Stimulated activated CD4-positive, alpha-beta T cell treated with anti-CD3 and anti-CD28 coated beads, Interleukin-1b, Interleukin-23, amount 100 ng/mL, for 24 hours (primary cell): ENCODE measurements around the gene SNAPC1.
"Not testable (repeated sequence)": the region's sequence is repeated elsewhere in the genome, so short reads cannot be mapped to it uniquely, and the experiment has no call there.

ENCODE experiments used
- DNase-seq, 4 experiments: peaks; one replicate each; pipeline ENCODE4 v3.0.0-alpha.2; 2020; ENCODE audit warnings: low read depth in 4 of 4, low spot score in 1 of 4

The SNAPC1 gene, protein sequence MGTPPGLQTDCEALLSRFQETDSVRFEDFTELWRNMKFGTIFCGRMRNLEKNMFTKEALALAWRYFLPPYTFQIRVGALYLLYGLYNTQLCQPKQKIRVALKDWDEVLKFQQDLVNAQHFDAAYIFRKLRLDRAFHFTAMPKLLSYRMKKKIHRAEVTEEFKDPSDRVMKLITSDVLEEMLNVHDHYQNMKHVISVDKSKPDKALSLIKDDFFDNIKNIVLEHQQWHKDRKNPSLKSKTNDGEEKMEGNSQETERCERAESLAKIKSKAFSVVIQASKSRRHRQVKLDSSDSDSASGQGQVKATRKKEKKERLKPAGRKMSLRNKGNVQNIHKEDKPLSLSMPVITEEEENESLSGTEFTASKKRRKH

DNA sequence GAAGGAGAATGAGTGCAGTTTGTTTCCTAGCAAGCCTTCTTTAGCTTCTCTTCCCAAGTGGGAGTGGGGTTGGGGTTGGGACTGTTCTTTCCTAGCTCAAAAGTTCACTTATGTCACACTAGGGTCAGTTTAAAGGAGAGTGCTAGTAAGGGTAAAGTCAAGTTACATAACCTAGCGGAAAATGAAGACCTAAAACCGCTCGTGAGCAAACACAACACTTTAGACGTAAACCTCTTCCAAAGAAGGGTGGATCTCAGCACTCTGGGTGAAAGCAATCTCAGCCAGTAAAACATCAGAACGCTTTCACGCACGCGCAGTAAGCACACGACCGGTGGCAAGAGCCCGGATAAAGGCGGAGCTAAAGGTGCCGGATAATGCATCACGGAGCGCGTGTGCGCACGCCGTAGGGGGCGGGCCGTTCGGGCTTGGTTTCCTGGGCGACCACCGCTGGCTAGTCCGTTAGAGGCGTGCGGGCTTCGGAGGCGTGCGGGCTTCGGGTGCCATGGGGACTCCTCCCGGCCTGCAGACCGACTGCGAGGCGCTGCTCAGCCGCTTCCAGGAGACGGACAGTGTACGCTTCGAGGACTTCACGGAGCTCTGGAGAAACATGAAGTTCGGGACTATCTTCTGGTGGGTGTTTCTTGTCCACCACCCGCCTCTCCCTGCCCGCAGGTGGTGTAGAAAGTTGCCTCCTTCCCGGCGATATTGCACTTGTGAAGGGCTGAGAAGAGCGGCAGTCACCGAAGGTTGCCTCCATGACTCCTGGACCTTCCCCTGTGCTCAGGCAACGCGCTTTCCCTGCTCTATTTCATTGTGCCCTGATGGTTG lies at the start of gene SNAPC1:
TSS of gene SNAPC1 (plus strand) at position 462 of the 828 bp plus-strand sequence. CDS start at position 503, 41 bp downstream.
- DNase-seq, result peak; percentile 94 to 97 (median 96)

DNA sequence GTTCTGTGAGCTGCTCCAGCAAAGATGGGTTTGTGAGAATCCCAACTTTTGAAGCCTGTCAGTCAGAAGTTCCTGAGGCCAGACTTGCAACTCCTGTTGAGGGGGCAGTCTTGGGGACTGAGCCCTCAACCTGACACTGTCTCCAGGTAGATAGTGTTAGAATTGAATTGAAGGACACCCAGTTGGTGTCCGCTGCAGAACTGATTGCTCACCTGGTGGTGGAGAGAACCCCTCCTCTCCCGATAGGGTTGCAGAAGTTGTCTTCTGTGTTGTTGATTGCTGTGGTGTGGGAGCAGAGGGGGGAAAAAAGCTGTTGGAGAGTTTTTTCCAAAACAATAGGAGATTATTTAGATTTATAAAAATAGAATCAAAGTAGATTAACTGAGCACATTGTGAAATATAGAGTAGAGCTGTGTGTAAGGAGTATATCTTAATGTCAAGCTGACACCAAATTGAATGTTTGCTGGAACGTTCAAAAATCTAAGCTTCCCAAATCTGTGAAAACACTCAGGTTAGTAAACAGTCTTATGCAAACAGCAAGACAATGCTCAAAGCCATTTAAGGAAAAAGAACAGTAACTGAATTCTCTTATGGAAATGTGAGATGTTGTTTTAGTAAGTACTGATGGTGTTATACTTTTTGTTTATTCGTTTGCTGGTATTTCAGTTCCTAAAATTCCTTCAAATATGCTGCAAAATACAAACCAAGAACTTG lies 48.3 kb upstream of the SNAPC1 start:
- DNase-seq, result no peak

- DNase-seq, result no peak
Observed at GRCh38 chr14:61716956-61717355, 45.3 kb upstream of the SNAPC1 start.

GRCh38 chr14:61718039-61718438 lies 44.2 kb upstream of the SNAPC1 start:
- no peak for DNase-seq

DNA sequence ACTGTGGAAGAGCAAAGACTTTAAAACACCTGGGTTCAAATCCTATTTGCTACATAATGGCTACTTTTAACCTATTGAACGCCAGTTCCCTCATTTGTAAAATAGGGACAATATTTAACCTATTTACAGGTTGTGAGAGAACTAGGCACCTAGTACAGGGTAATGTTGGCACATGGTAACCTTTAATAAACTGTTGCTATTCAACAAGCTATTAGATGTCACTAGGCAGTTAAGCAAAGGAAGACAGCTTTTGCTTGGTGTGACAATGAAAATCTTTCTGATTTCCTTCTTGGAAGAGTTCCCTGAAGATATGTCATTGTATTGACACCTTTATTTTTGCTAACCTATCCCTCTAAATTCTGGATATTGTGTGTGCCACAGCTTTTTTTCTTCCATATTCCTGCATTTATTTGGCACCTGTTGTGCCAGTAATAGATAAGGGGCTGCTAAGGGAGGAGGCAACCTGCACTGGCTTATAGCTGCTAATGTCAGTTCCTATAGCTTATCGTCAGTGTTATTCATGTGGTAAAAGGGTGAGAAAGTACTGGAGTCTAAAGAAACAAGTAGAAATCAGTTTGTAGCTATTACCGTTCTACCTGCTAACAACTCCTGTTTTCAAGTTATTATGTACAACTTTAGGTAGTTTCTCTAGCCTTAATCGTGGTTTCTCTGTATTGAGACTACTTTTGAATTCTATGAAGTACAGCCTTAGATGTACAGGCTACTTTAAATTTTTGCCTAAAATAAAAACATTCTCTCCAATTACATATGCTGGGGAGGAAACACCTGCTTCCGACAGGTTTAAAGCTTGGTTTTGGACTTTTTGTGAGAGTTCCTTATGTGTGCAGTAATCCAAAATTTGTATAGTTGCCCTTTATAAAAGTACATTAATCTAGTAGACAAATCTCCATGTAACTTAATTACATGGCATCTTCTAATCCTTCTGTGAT lies 42.6 kb upstream of the SNAPC1 start:
- DNase-seq, result no peak

- DNase-seq, result no peak
Observed at GRCh38 chr14:61720294-61720661, 41.9 kb upstream of the SNAPC1 start.

- no peak for DNase-seq
Observed at GRCh38 chr14:61720741-61721140, 41.5 kb upstream of the SNAPC1 start.

DNA sequence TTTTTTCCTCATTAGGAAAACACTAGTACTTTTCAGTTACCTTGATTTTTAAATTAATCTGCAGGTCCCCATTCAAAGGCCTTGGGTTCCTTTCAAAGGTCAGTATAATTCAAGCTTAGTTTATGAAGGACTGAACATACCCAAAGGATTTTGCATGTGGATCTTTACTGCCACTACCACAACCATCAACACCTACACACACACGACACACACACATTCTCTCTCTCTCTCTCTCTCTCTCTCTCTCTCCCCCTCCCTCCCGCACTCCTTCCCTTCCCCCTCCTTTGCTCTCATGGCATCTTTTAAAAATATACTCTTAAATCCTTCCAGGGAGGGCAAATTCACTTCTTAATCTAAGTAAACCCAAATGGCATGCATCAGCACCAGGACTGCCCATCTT lies 38.1 kb upstream of the SNAPC1 start:
- DNase-seq, result no peak

GRCh38 chr14:61726778-61727658 lies 35.2 kb upstream of the SNAPC1 start:
- no peak for DNase-seq

- DNase-seq, result no peak
Observed at GRCh38 chr14:61730756-61731373, 31.4 kb upstream of the SNAPC1 start.

DNA sequence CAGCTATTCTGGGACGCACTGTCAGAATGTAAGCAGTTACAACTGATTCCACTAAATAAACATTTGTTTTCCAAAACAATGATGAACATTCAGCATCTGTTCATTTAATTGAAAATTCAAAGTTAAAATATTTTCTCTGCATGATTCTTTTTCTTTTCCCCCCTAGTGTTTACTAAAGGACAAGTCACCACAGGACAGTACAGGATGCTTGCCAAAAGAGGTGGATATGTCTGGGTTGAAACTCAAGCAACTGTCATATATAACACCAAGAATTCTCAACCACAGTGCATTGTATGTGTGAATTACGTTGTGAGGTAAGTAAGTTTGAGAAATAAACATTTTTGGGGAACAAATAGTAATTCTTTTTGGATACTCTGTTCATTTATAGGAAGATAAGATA lies 28.2 kb upstream of the SNAPC1 start:
- DNase-seq, result no peak

- no peak for DNase-seq
Observed at GRCh38 chr14:61736751-61737150, 25.5 kb upstream of the SNAPC1 start.

- DNase-seq, result no peak
Observed at GRCh38 chr14:61737915-61738314, 24.3 kb upstream of the SNAPC1 start.

DNA sequence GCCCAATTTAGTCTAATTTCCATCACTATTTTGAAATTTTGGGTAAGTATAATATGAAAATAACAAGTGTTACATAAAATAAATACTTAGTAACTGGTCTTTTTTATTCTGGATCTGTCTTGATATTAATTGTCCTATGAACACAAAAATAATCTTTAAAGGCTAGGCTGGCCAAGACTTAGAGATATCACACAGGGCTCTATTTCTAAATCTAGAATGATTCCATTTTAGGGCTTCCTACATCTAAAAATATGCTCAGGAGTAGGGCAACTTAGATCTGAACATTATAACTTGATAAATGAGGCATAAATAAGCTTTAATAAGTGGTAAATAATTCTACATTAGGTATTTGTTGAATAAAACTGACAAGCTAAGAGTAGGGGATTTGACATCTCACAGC lies 23.1 kb upstream of the SNAPC1 start:
- DNase-seq, result no peak

GRCh38 chr14:61742371-61742770 lies 19.8 kb upstream of the SNAPC1 start:
- no peak for DNase-seq

DNA sequence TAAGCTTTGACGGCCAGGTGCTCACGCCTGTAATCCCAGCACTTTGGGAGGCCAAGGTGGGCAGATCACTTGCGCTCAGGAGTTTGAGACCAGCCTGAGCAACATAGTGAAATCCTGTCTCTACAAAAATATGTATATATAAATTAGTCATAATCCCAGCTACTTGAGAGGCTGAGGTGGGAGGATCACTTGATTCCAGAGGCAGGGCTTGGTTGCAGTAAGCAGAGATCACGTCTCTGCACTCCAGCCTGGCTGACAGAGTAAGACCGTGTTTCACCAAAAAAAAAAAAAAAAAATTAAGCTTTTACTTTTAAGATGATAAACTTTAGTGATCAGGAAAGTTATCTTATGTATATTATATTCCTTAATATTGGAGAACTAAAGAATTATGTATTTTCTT lies 18.0 kb upstream of the SNAPC1 start:
- DNase-seq, result no peak

DNA sequence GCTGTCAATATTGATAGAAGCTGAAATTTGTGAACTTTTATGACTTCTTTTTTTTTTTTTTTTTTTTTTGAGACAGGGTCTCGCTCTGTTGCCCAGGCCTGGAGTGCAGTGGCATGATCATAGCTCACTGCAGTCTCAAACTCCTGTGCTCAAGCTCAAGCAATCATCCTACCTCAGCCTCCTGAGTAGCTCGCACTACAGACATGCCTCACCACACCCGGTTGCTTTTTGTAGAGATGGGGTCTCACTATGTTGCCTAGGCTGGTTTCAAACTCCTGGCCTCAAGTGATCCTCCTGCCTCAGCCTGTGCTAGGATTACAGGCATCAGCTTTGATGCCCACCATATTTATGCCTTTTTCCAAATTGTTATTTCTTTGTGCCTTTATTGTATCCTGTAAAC lies 15.9 kb upstream of the SNAPC1 start:
- not testable (repeated sequence) for DNase-seq

GRCh38 chr14:61746881-61747280 lies 15.3 kb upstream of the SNAPC1 start:
- no peak for DNase-seq

DNA sequence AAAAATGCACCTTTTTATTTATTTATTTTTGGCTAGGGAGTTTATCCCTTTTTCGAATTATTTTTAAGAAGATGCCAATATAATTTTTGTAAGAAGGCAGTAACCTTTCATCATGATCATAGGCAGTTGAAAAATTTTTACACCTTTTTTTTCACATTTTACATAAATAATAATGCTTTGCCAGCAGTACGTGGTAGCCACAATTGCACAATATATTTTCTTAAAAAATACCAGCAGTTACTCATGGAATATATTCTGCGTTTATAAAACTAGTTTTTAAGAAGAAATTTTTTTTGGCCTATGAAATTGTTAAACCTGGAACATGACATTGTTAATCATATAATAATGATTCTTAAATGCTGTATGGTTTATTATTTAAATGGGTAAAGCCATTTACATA lies 14.9 kb upstream of the SNAPC1 start:
- no peak for DNase-seq
